GM18520 (cell line): Measurements from ENCODE around the gene SLX4IP.
A peak's percentile ranks its signal among the peaks of the same experiment; 100 is the strongest.

Experiments
- ATAC-seq: cut with Tn5 transposase; IDR thresholded peaks from one replicate; pipeline ENCODE4 v1.9.1; 2021; ENCODE audit not compliant: unreplicated experiment

The SLX4IP gene

GRCh38 chr20:10658876-10659632 lies 223.9 kb downstream of the SLX4IP start:
- ATAC-seq = no peak

GRCh38 chr20:10659651-10660601 lies 224.8 kb downstream of the SLX4IP start:
- ATAC-seq = no peak

- ATAC-seq = no peak
These were observed 225.6 kb downstream of the SLX4IP start for GRCh38 chr20:10660661-10661060.

GRCh38 chr20:10661261-10661660 lies 226.2 kb downstream of the SLX4IP start:
- no peak for ATAC-seq

- no peak for ATAC-seq
These were observed 227.0 kb downstream of the SLX4IP start for GRCh38 chr20:10662151-10662550.

- ATAC-seq = no peak
These were observed 227.8 kb downstream of the SLX4IP start for GRCh38 chr20:10662661-10663458.

GRCh38 chr20:10663756-10664155 lies 228.7 kb downstream of the SLX4IP start:
- no peak for ATAC-seq

- no peak for ATAC-seq
These were observed 230.0 kb downstream of the SLX4IP start for GRCh38 chr20:10665027-10665561.

GRCh38 chr20:10665791-10666190 lies 230.7 kb downstream of the SLX4IP start:
- no peak for ATAC-seq

GRCh38 chr20:10666221-10667076 lies 231.3 kb downstream of the SLX4IP start:
- no peak for ATAC-seq

GRCh38 chr20:10667077-10667401 lies 231.9 kb downstream of the SLX4IP start:
- ATAC-seq = no peak

- ATAC-seq = no peak
These were observed 232.6 kb downstream of the SLX4IP start for GRCh38 chr20:10667560-10668167.

- ATAC-seq = no peak
These were observed 233.7 kb downstream of the SLX4IP start for GRCh38 chr20:10668677-10669368.

- ATAC-seq = no peak
These were observed 234.8 kb downstream of the SLX4IP start for GRCh38 chr20:10669843-10670446.

GRCh38 chr20:10670501-10671220 lies 235.6 kb downstream of the SLX4IP start:
- no peak for ATAC-seq

GRCh38 chr20:10671221-10671918 lies 236.3 kb downstream of the SLX4IP start:
- peak; percentile 16 for ATAC-seq

- no peak for ATAC-seq
These were observed 237.0 kb downstream of the SLX4IP start for GRCh38 chr20:10671919-10672623.
